HG03575 (cell line): Measurements from ENCODE around the gene PRPF19.
"Not testable (repeated sequence)": the region's sequence is repeated elsewhere in the genome, so short reads cannot be mapped to it uniquely, and the experiment has no call there.

Source experiments
- ATAC-seq: cut with Tn5 transposase; IDR thresholded peaks from one replicate; pipeline ENCODE4 v1.9.1; 2021; ENCODE audit not compliant: unreplicated experiment, insufficient number of reproducible peaks, low FRiP score; ENCODE audit errors: extremely low read depth

PRPF19 gene

GRCh38 chr11:60912851-60913528, 6.6 kb upstream of the PRPF19 start:
- ATAC-seq = no peak

- ATAC-seq = no peak
Measured at GRCh38 chr11:60912223-60912850, 6.0 kb upstream of the PRPF19 start.

GRCh38 chr11:60910711-60911380, 4.5 kb upstream of the PRPF19 start:
- ATAC-seq = no peak

GRCh38 chr11:60910281-60910687, 3.9 kb upstream of the PRPF19 start:
- no peak for ATAC-seq

- not testable (repeated sequence) for ATAC-seq
Measured at GRCh38 chr11:60909680-60910280, 3.4 kb upstream of the PRPF19 start.

- ATAC-seq = no peak
Measured at GRCh38 chr11:60908803-60909202, 2.4 kb upstream of the PRPF19 start.

- no peak for ATAC-seq
Measured at GRCh38 chr11:60905551-60906113, 753 bp downstream of the PRPF19 start.

DNA sequence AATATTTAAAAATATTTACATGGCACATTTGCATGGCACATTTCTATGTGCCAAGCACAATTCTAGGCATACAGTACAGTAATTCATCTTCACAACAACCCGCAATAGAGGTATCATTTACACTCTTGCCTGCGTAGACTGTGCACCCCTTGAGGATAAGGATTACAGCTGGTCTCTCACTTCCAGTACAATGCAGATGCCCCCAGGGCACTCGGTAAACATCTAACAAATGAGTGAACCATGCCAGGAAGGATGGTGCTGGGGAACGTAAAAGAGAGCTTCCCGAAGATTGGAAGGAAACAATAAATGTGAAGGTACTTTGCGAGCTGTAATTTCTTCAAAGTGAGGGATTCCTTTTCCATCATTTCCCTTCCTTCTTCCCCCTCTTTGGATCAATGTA, 1.3 kb downstream of the PRPF19 start:
- ATAC-seq = no peak

DNA sequence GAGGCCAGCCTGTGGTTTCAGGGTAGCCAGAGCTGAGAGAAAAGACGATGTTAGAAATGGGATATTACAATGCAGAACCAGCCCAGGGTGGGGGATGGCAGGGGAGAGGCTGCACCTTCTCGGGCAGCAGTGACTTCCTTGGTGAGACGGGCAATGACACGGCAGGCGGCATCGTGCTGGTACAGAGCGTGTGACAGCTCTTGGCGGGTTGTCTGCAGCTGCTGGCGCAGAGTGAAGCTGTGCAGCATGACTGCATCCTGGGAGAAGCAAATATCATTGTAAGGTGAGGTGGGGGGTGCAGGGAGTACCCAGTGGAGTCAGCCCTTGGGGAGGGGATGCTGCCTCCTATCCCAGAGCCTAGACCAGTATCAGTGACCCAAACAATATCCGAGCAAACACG, 3.8 kb downstream of the PRPF19 start:
- no peak for ATAC-seq

DNA sequence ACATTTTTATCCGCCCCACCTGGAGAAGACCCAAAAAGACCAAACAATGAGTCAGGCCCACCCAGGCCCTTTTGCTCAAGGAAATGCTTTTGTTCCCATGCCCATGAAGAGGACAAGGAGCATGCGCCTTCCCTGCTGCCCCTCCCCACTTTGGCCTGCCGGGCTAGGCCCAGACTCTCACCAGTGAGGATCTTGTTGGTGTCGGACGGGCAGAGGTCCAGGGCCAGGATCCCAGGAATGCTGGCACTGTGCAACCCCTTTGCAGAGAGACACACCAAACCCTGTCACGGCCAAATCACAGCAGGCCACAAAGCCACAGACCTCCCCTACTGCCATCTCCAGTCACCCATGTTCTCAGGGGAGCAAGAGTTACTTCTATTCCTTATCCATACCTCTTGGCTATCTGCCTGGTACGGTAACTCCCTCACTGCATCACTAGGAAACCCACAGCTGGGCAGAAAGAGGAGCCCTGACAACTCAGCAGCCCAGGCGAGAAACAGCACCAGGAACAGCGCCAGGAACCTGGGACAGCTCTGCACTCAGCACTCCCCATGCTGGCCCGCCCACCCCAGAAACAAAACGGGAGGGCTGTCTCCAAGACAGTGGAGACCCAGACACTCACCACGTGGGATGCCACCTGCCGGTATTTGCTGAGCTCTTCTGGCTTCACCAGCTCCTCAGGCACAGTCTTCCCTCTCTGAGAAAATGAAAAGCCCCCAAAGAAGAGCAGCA, 5.5 kb downstream of the PRPF19 start:
- no peak for ATAC-seq

DNA sequence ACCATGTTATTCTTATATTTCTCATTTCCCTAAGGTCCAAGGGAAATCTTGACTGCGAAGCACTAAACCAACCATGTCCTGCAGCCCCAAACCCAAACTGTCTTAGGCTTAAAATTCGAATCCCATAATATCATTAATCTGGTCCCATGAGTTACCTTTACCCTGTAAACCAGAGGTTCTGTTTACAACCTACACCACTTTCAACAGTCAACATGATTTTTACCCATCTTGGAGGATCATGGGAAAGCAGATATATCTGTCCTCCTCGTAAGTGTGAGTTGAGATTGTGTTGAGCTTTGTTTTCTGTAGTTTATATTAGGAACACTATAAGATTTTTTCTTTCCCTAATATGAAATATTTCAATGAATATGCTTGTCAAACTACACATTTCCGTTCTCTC, 6.4 kb downstream of the PRPF19 start:
- ATAC-seq = no peak

DNA sequence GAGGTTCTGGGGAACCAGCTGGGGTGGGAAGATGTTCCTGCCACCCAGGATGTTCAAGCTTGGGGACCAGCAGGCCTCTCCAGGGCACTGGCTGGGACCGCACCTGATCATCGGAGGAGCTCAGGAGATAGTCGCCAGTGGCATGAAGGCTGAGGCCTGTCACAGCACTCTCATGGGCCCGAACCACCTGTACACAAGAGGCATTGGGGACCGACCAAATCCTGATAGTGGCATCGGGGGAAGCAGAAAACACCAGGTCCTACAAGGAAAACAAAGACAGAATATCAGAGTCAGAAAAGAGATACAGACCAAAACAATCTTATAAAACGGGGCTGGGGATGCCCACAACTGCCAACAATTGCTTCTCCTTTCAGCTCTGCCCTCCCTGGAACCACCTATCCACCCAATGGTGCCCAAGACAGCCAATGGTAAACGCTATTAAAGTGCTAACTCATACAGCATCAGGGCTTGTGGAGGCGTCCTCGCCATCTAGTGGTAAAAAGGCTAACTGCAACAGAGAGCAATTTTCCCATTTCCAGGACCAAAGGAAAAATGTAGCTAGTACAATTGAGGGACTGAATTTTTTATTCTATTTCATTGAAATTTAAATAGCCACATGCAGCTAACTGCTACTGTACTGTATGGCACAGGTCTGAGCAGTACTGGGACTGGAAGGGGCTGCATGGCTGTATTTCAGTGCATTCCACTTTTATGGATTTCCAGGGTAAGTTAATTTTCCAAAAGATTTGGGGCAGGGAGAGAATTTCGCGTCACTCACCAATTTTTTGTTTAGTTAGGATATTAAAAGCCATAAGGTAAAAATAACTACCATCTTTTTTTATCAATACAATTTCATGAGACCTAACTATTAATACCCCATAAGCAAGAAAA, 7.1 kb downstream of the PRPF19 start:
- no peak for ATAC-seq

- ATAC-seq = no peak
Measured at GRCh38 chr11:60897496-60897895, 8.9 kb downstream of the PRPF19 start.

GRCh38 chr11:60895687-60896086, 10.7 kb downstream of the PRPF19 start:
- ATAC-seq = no peak

- no peak for ATAC-seq
Measured at GRCh38 chr11:60891103-60891741, 15.2 kb downstream of the PRPF19 start.

- ATAC-seq = no peak
Measured at GRCh38 chr11:60890696-60891095, 15.7 kb downstream of the PRPF19 start.

DNA sequence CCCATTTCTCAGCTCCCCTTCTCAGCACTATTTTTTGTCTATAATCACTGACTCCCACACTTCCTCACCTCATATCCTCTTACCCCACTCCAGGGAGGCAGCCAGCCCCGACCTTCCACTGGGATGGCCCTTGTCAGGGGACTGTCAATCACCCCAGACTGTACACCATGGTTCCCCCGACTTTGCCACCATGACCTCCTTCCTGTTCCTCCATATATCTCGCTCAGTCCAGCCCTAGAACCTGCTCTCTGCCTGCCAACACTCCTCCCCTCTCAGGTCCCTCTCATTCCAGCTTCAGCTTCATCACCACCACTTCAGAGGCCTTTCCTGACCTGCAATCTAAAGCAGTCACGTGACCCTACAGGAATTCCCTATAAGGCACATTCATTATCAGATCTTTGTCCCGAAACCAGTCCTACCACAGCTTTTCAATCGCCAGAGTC, 16.5 kb downstream of the PRPF19 start:
- ATAC-seq = no peak

DNA sequence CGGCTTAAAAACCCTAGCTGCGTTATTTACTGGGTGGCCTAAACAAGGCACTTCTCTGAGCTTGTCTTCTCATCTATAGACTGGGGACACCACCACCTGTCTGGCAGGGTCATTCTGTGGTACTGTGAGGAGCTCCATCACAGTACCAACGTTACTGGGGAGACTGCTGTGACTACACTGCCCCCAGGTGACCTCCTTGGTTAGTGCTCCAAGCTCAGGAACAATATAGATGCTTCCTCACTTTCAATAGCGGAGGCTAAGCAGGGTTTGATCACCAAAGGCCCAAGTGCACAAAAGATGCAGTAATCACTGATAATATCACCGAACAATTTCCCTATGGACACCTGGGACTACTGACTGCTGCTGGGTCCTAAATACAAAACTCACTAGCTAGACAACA, 18.8 kb downstream of the PRPF19 start:
- no peak for ATAC-seq
